ENCODE measurements around the gene B3GAT1. TPM values are rescaled to one million over a fixed set of nuclear protein-coding genes. Genes with fewer than 3 reads are reported as not detected.

B3GAT1 gene
- total RNA-seq, 4 donors from 2014 or later: 0.13 to 0.58 (median 0.44) TPM; not detected in 1

DNA sequence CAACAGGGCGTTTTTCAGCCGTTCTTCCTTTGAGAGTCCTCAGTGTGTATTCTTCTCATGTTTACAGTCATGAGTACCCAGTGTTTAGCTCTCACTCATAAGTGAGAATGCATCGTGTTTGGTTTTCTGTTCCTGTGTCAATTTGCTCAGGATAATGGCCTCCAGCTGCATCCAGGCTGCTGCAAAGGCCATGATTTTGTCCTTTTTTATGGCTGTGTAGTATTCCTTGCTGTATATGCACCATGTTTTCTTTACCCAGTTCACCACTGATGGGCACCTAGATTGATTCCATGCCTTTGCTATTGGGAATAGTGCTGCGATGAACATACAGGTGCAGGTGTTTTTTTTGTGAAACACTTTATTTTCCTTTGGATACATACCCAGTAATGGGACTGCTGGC lies 23.5 kb downstream of the B3GAT1 start:
- WGBS, 2 donors: 80 to 87% methylated on average over 4 of the region's 4 CpGs

DNA sequence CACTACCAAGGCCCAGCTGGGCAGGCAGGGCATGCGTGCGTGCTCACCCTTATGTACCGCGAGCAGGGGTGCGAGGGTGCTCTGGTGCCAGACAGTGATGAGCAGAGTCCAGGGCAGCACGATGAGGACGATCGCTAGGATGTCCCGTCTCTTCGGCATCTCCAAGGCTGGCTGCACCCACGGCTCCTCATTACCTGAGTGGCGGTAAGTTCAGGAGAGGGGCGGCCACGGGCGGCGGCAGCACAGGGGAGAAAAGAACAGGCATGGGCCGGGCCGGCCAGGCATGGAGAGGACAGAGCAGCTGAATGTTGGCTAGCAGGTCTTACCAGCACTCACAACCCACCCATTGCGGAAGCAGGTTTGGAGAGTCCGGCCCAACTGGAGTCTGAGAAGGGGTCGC lies 24.5 kb downstream of the B3GAT1 start:
- 89 to 93% methylated on average over 21 of the region's 21 CpGs for WGBS, 2 donors
- DNase-seq (ENCODE audit: low spot score in 2 of 2): no peak
- TF ChIP-seq, protein P1, sequence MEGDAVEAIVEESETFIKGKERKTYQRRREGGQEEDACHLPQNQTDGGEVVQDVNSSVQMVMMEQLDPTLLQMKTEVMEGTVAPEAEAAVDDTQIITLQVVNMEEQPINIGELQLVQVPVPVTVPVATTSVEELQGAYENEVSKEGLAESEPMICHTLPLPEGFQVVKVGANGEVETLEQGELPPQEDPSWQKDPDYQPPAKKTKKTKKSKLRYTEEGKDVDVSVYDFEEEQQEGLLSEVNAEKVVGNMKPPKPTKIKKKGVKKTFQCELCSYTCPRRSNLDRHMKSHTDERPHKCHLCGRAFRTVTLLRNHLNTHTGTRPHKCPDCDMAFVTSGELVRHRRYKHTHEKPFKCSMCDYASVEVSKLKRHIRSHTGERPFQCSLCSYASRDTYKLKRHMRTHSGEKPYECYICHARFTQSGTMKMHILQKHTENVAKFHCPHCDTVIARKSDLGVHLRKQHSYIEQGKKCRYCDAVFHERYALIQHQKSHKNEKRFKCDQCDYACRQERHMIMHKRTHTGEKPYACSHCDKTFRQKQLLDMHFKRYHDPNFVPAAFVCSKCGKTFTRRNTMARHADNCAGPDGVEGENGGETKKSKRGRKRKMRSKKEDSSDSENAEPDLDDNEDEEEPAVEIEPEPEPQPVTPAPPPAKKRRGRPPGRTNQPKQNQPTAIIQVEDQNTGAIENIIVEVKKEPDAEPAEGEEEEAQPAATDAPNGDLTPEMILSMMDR (IDR thresholded peaks at IDR 0.05): no peak
- no peak for TF ChIP-seq POLR2A (IDR thresholded peaks at IDR 0.05)
- intact Hi-C loops (cut with DNase I; ENCODE audit: low total_unique reads): no loop called here
- H3K4me3 ChIP-seq (ENCODE audit: low read depth, poor library complexity, severe bottlenecking): no peak overlapping the region

More for the DNA sequence above, 23.5 kb downstream of the B3GAT1 start:
- intact Hi-C loops (cut with DNase I; ENCODE audit: low total_unique reads): no loop called here
- DNase-seq (ENCODE audit: low spot score in 2 of 2): no peak
- TF ChIP-seq, protein P1 (IDR thresholded peaks at IDR 0.05): no peak
- no peak for TF ChIP-seq POLR2A (IDR thresholded peaks at IDR 0.05)
- H3K4me3 ChIP-seq (ENCODE audit: low read depth, poor library complexity, severe bottlenecking): no peak overlapping the region

DNA sequence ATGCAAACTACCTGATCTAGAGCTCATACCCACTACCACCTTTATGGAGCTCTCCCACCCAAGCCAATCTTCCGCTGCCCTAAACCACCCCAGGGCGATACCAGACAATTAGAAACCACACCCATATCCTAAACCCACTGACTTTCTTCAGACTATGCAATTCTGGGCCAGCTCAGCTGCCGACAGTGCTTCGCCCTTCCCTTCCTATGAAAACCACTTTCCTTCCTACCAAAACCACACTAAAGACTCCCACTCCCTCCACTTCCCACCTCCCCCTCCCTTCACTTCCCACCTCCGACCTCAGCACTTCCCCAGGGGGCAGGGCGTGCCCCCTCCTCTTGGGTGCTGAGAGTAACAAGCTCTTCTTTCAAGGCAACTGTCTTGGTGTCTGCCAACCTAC lies 25.1 kb downstream of the B3GAT1 start:
- TF ChIP-seq, protein P1 (IDR thresholded peaks at IDR 0.05): no peak
- no peak for TF ChIP-seq POLR2A (IDR thresholded peaks at IDR 0.05)
- DNase-seq (ENCODE audit: low spot score in 2 of 2): no peak
- no peak overlapping the region for H3K4me3 ChIP-seq (ENCODE audit: low read depth, poor library complexity, severe bottlenecking)
- intact Hi-C loops (cut with DNase I; ENCODE audit: low total_unique reads): no loop called here
- WGBS, 2 donors: 32 to 44% methylated on average over 6 of the region's 6 CpGs

DNA sequence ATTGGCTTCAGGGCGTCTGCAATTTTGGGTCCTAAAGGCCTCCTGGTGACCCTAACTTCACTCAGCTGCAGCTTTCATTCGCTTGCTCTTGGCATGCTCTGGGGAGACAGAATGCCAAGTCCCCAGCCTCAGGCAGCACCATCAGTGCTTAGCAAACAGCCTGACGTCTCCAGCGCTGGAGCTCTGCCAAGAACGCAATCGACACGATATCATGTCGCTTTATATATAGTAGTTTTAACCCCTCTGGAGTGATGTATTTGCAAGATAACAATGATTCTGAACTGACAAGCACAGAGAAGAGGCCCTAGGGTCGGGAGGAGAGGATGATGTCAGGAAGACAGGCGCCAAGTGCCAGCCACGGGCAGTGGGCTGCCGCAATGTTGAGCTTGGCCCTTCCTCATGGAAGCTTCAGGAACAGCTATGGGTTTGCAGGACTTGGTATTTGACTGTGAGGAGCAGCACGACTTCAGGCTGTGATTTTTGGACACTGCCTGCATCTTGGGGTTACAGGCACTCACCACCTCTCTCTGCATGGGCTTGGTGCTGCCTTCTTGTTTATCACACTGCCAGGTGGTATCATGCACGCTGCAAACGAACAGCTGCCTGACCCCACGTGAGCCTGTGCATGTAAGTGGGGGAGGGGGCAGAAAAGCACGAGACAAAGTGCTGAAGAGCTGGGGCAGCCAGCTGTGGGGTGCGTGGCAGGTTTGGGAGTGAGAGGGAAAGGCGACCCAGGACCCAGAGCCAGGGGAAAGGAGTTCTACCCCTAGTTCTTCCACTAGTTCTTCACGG lies 26.1 kb downstream of the B3GAT1 start:
- TF ChIP-seq, protein P1 (IDR thresholded peaks at IDR 0.05): no peak
- TF ChIP-seq POLR2A (IDR thresholded peaks at IDR 0.05): no peak
- 28 to 32% methylated on average over 20 of the region's 20 CpGs for WGBS, 2 donors
- intact Hi-C loops (cut with DNase I; ENCODE audit: low total_unique reads): no loop called here
- no peak for DNase-seq (ENCODE audit: low spot score in 2 of 2)
- H3K4me3 ChIP-seq (ENCODE audit: low read depth, poor library complexity, severe bottlenecking): no peak overlapping the region

DNA sequence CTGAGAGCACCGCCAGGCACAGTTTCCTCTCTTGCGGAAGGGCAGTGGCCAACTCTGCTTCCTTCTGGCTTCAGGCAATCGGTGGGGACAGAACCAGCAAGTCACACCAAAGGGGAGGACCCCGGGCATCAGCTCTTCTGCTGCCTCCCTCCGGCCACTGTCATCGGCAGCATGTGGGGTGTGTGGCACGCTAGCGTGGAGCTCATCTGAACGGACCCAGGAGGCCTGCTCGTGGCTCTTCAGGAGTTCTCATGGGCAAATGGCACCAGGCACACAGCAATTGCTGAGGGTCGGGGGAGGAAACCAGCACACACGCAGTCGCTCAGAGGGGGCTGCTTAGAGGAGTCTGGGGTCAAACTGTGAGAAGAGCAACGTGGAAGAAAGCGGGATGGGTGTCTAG lies 26.9 kb downstream of the B3GAT1 start:
- WGBS, 2 donors: 85 to 92% methylated on average over 15 of the region's 15 CpGs
- no peak for TF ChIP-seq POLR2A (IDR thresholded peaks at IDR 0.05)
- TF ChIP-seq, protein P1 (IDR thresholded peaks at IDR 0.05): no peak
- intact Hi-C loops (cut with DNase I; ENCODE audit: low total_unique reads): no loop called here
- H3K4me3 ChIP-seq (ENCODE audit: low read depth, poor library complexity, severe bottlenecking): no peak overlapping the region
- no peak for DNase-seq (ENCODE audit: low spot score in 2 of 2)

DNA sequence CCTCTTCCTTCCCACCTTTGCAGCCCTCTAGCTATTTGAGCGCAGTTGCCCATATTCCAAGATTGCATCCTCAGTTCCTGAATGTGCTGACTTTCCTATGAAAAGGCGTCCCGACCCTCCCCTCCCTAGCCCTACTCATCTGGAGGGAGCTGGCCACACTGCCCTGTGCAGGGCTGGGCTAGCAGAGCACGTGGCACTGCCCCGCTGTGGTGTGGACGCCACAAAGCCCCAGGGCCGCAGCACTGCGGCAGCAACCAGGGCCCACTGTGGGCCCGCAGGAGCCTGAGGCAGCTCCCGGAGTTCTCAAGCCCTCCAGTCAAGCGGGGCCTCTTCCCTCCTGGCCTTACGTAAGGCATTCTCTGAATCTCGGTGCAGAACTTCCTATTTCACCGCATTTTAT lies 27.6 kb downstream of the B3GAT1 start:
- DNase-seq (ENCODE audit: low spot score in 2 of 2): no peak
- H3K4me3 ChIP-seq (ENCODE audit: low read depth, poor library complexity, severe bottlenecking): no peak overlapping the region
- TF ChIP-seq, protein P1 (IDR thresholded peaks at IDR 0.05): no peak
- TF ChIP-seq POLR2A (IDR thresholded peaks at IDR 0.05): no peak
- intact Hi-C loops (cut with DNase I; ENCODE audit: low total_unique reads): no loop called here
- WGBS, 2 donors: 86 to 90% methylated on average over 14 of the region's 14 CpGs

Data from lower leg skin (tissue), 4 donors.